GM19372 (cell line): ENCODE measurements around the gene GLRX5.
"Not testable (repeated sequence)": the region's sequence is repeated elsewhere in the genome, so short reads cannot be mapped to it uniquely, and the experiment has no call there.

Experiments
- ATAC-seq: cut with Tn5 transposase; IDR thresholded peaks from one replicate; pipeline ENCODE4 v1.9.1; 2021; ENCODE audit warnings: mild to moderate bottlenecking, low read depth, moderate library complexity; ENCODE audit not compliant: unreplicated experiment

Gene GLRX5

DNA sequence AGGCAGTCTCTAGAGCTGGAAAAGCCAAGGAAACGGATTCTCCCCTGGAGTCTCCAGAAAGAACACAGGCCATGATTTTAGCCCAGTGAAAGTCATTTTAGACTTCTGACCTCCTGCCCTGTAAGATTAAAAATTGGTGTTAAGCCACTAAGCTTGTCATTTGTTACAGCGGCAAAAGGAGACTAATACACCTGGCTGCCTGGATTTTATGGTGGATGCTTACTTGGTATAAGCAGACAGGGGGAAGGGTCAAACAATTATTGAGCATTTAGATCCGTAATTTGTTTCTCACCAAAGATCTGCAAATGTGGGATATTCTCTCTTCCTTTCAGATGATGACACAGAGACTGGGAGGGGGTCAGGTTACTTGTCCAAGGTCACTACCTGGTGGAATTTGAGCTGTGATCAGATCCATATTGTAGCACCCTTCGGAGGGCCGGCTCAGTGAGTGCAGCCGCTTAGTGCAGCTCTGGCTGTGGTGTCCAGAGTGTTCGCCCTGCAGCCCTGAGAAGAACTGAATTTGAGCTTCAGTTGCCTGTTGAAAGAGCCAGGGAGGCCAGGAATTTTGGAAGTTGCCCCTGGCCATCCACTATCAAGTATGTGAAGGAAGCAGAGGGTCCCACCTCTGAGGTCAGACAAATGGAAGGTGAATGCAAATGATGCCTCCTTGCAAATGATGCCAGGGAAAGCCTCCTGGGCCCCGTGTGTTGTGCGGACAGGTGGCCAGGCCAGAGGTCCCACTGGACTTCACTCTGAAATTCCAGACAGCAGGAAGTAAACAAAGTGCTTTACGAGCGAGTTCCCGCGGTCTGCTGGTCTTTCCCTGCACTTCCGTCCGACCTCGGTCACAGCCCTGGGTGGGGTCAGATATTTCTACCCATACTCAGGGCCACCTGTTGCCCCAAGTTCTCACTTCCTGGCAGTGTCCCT, 15.1 kb downstream of the GLRX5 start:
- no peak for ATAC-seq

DNA sequence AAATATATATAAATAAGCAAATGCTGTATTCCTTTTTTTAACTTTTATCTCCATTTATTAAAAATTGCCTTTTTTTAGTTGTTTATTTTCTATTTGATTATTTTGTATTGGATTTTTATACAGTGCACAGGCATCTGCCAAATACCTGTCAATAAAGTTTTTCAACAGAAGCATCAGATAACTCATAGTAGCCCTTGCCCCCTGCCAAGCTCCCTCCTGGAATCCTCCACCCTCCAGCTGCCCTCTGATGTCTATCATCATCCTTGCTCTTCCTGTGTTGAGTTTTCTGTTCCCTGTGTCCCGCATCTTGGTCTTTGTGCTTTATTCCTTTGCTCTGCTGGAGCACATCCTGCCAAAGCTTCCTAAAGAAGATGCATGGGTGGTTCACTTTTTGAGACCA, 16.6 kb downstream of the GLRX5 start:
- no peak for ATAC-seq

DNA sequence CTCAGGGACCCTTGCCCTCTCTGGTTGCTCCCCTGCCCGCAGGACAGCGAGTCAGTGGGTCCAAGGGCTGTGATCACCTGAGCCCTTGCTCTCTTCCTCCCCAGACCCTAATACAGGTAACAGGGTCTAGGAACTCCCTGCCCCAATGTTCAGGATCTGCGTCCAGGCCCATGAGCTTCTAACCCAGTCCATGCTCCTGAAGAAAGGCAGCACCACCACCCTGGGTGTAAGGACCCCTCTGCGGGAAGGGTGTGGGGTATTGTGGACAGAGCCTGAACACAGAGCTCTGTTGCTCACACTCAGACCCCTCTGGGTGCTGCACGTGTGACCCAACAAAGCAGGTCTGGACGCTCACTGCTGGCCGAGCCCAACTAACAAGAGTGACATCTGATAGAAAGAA, 18.3 kb downstream of the GLRX5 start:
- no peak for ATAC-seq

DNA sequence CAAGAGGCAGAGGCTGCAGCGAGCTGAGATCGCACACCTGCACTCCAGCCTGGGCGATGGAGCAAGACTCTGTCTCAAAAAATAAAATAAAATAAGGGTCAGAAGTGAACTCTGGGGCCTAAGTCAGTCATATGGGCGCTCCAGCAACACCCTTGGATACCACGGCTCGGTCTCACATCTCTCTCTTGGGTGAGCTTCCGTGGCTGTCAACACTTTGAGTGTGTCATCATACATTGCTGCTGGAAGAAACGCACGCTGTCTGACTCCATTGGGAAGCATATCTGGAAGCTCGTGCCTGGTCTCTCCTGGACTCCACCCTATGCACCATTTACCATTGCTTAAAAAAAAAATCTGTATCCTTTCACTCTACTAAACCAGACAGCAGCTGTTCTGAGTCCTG, 20.2 kb downstream of the GLRX5 start:
- ATAC-seq: no peak

DNA sequence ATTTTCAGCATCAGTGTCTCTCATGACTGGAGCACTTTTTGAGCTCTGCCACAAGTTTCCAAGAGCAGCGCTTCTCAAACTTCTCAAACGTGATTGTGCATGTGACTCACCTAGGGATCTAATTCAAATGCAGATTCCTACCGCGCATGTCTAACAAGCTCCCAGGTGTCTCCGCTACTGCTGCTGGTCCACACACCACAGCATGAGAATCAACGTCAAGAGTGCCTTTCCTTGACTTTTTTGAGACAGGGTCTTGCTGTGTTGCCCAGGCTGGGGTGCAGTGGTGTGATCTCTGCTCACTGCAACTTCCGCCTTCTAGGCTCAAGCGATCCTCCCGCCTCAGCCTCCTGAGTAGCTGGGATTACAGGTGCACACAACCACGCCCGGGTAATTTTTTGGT, 22.4 kb downstream of the GLRX5 start:
- ATAC-seq: no peak

DNA sequence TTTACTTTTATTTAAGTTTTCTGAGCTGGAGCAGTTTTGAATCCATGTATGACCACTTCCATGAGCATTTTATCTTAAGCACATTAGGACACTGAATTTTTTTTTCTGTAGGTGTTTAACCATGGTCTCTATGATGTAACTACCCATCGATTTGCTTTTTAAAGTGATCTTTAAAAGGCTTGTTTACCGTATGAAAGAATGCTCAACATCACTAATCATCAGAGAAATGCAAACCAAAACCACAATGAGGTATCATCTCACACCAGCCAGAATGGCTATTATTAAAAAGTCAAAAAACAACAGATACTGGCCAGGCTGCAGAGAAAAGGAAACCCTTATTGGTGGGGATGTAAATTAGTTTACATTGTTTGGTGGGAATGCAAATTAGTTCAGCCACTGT, 23.0 kb downstream of the GLRX5 start:
- no peak for ATAC-seq

DNA sequence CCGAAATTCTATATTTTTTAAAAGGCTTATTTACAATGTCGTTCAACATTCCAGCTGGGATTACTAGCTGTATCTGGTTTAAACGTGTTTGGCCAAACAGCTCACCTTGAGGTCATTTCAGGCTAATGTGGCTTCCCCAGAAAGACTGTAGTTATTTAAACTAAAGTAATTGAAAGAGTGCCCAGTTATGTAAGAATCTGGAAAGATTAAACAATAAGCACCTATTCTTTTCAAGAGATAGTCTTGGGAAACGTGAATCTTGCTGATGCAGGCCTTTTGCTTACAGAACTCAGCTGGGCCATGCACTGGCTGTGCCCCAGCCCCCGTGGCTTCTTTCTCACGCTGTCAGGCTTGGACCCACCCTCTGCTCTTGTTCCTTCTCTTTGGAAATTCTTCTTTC, 24.4 kb downstream of the GLRX5 start:
- no peak for ATAC-seq

DNA sequence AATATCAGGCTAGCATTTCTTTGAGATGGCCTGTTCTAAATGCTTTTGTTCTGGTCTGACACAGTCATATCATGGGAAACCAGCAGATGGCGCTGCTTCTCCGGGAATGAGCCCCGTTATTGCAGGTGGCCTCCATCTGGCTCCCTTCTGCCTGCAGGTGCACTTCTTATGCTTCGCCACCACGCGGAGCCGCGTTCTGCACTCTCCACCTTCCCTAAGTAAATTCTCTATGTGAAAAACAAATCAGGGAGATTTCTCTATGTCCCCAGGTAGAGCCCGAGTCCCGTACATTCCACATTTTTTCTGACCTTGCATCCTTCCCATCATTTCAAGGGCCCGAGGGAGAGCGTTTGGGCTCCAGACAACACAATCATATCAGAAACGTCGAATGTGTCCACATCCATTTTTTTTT, 26.2 kb downstream of the GLRX5 start:
- peak; percentile 89 for ATAC-seq

DNA sequence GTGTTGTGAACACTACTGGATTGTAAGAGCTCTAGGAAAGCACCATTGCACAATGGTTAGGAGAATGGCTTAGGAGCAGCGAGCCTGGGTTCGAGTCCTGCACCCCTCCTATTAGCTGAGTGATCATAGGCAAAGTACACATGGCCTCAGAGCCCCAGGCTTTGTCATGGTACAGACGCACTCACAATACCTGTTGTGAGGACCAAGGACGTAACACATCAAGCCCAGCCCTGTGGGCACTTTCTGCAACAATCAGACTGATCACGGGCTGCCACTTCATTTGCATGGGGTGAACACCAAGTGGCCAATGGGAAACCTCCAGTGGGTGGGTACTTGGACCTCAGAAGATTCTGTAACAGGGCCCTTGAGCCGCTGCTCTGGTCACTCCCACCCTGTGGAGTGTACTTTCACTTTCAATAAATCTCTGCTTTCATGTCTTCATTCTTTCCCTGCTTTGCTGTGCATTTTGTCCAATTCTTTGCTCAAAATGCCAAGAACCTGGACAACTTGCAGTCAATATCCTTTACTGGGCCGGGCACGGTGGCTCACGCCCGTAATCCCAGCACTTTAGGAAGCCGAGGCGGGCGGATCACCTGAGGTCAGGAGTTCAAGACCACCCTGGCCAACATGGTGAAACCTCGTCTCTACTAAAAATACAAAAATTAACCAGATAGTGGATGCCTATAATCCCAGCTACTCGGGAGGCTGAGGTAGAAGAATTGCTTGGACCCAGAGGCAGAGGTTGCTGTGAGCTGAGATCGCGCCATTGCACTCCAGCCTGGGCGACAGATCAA, 28.2 kb downstream of the GLRX5 start:
- ATAC-seq: no peak

DNA sequence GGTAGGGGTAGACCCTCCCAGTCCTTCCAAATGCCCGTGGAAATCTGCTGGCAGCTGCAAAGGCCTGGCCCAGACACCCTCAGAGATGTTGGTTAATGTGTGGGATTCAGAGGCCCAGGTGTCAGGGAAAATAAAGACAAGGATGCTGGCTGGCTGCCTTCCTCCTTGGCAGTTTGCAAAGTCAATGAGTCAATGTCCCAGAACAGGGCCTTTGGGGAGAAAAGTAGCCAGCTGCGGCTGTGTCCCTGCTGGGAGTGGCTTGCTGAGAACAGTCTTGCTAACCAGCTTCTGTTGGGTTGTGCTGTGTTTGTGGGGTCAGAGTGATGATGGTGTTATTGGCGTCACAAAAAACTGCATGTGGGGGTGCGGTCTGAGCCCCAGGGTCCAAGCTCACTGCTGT, 29.2 kb downstream of the GLRX5 start:
- no peak for ATAC-seq

DNA sequence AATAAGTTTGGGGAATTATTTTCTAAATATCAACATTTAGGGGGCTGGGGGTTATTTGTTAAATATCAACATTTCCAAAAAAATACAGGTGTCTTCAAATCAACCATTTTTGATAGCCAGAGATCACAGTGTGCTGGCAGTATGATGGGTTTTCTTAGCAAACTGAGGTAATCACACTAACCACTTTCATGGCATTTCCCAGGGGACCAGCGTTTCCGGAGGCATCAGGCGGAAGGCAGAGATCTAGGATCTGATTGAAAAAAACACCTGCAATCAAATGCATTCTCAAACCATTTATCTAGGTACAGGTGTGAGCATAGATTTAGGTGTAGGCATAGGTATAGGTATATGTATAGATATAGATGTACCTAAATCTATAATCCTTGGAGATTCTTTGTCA, 34.6 kb downstream of the GLRX5 start:
- no peak for ATAC-seq

DNA sequence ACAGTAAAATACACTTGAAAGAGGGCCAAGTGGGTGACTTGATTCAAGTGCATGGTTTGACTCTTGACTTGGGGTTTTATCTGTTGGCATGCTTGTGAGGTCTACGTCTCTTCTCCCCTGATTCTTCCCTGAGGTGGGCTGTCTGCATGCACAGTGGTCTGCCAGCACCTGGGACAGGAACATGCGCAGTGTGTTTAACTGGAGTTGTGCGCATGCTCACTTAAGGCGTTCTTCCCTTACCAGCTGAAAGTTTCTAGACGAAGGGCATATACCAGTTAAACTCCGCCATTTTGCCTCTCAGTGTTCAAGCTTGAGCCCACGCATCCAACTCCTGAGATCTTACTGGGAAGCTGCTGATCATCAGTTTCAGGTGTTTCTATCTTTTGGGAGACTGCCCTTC, 38.5 kb downstream of the GLRX5 start:
- ATAC-seq: no peak

DNA sequence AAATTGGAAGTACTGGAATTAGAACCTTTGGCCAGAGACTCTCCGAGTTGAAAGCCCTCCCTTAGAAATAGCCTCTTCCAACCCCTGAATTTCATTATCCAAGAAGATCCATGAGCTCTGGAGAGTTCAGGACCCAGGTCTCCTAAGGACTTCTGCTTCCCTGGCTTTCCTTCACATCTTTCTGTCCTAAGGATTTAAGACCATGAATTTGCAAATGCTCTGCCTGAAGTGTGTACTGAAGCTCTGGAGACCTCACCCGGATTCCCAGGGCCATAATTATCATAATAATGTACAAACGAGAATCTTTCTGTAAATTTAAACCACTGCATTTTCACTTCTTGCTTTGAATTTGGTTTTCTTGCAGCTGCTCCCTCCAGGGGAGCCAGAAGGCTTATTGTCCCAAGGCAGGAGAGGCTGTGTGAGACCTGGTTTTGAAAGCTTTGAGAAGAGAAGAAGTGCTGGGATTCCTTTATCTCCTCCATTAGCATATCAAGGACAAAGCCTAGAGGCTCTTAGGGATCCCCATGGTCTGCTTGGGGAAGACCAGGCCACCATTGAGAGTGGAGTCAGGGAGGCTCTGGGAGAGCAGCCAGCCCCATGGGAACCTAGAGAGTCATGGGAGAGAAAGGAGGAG, 41.1 kb downstream of the GLRX5 start:
- no peak for ATAC-seq

DNA sequence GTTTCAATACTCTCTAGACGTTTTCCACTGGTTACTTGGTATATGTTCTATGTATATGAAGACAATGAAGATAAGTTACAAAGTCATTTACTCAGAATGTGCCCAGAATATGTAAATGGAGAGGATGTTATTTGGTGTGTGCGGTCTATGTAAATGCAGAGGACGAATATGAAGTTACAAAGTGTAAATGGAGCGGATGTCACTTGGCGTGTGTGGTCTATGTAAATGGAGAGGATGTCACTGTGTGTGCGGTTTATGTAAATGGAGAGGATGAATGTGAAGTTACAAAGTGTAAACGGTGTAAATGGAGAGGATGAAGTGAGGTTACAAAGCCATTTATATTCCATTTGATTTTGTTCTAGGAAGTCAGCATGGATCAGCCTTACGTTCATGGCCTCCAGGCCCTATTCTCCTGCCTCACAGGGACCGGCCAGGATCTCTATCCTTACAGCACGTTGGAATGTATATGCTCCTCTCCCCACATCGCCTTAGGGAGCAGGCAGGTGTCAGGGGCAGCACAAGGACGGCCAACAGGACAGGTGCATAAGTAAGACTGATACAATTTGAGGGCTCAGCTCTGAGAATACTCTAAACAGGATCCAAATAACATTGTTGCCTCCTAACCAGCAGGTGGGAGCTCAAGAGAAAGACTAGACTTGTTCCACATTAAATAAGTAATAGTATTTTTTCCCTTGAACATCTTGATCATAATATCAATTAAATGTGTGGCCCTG, 42.4 kb downstream of the GLRX5 start:
- peak; percentile 97 for ATAC-seq

DNA sequence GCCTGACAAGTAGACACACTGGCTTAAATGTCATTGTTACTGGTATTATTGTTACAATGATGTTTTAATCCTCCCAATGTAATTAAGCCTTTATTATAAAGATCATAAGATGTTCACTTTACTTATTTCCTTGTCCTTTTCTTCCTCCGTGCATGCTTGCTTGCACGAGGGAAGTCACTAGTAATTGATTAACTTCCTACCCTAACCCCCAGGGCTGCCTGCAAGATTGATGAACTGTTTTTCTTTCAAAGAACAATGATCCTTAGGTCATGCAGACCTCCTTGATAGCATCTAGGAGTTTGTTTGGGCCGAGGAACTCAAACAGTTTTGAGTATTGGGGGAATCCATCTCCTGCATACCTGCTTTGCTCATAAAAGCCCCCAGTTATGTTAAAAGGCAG, 43.0 kb downstream of the GLRX5 start:
- no peak for ATAC-seq

DNA sequence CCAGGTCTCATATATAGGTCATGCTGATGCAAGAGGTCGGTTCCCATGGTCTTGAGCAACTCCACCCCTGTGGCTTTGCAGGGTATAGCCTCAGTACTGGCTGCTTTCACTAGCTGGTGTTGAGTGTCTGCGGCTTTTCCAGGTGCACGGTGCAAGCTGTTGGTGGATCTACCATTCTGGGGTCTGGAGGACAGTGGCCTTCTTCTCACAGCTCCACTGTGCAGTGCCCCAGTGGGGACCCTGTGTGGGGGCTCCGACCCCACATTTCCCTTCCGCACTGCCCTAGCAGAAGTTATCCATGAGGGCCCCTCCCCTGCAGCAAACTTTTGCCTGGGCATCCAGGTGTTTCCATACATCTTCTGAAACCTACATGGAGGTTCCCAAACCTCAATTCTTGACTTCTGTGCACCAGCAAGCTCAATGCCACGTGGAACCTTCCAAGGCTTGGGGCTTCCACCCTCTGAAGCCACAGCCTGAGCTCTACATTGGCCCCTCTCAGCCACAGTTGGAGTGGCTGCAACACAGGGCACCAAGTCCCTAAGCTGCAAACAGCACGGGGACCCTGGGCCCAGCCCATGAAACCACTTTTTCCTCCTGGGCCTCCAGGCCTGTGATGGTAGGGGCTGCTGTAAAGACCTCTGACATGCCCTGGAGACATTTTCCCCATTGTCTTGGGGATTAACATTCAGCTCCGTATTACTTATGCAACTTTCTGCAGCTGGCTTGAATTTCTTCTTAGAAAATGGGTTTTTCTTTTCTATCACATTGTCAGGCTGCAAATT, 49.2 kb downstream of the GLRX5 start:
- ATAC-seq: not testable (repeated sequence)

DNA sequence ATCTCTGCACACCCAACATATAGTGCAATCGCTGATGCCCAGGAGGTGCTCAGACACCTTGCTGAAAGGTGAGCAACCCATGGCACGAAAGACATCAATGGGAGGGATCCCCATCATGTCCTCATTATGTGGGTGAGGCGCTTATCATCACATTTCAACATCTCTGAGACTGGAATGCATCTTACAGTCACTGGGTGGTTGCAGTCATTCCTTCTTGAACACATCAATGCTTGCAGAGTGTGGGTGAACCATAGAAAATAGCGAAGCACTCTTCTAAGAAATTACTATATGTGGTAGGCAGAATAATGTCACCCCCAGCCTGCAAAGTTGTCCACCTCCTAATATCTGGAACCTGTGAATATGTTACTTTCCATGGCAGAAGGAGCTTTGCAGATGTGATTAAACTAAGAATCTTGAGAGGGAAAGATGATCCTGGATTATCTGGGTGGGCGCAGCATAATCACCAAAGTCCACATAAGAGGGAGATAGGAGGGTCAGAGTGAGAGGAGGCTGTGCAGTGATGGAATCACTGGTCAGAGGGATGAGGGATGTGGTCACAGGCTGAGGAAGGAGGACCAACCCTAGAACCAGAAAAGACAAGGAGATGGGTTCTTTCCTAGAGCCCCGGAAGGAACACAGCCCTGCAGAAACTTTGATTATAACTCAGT, 51.2 kb downstream of the GLRX5 start:
- no peak for ATAC-seq

DNA sequence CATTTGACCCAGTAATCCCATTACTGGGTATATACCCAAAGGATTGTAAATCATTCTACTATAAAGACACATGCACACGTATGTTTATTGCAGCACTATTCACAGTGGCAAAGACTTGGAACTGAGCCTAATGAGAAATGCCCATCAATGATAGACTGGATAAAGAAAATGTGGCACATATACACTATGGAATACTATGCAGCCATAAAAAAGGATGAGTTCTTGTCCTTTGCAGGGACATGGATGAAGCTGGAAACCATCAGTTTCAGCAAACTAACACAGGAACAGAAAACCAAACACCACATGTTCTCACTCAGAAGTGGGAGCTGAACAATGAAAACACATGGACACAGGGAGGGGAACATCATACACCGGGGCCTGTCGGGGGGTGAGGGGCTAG, 56.3 kb downstream of the GLRX5 start:
- ATAC-seq: not testable (repeated sequence)
